Liver (tissue), 9 donors: ENCODE results near the gene MRPS12. TPM values are rescaled to one million over a fixed set of nuclear protein-coding genes. Genes with fewer than 3 reads are reported as not detected.
A peak's percentile ranks its signal among the peaks of the same experiment; 100 is the strongest.

Source experiments
- DNase-seq: peaks from one replicate; pipeline ENCODE4 v3.0.0-alpha.2; 2017; ENCODE audit warnings: low spot score
- H3K27ac ChIP-seq, 2 donors: one replicate each; pipeline ENCODE4 v1.7.0; 2013; ENCODE audit warnings: inconsistent platforms in 2 of 2, low read length in 2 of 2, control low read depth in 1 of 2, low read depth in 1 of 2, mild to moderate bottlenecking in 1 of 2
- H3K27me3 ChIP-seq, 4 donors: one replicate each; pipeline versions ENCODE4 v1.6.1 to v1.7.0; 2013; ENCODE audit warnings: low read length in 3 of 4, inconsistent platforms in 1 of 4, mild to moderate bottlenecking in 1 of 4, moderate library complexity in 1 of 4; ENCODE audit not compliant: control insufficient read depth in 4 of 4, insufficient read depth in 4 of 4
- H3K36me3 ChIP-seq, 4 donors: one replicate each; pipeline versions ENCODE4 v1.6.1 to v1.7.0; 2013; ENCODE audit warnings: low read length in 3 of 4, mild to moderate bottlenecking in 3 of 4, low read depth in 1 of 4, moderate library complexity in 1 of 4; ENCODE audit not compliant: control insufficient read depth in 4 of 4, insufficient read depth in 3 of 4
- H3K4me1 ChIP-seq, 4 donors: one replicate each; pipeline versions ENCODE4 v1.6.1 to v1.7.0; 2013; ENCODE audit warnings: low read length in 3 of 4, mild to moderate bottlenecking in 3 of 4, moderate library complexity in 1 of 4; ENCODE audit not compliant: control insufficient read depth in 4 of 4, insufficient read depth in 4 of 4
- H3K4me3 ChIP-seq, 3 donors: one replicate each; pipeline versions ENCODE4 v1.6.1 to v1.7.0; 2013; ENCODE audit warnings: low read length in 3 of 3, control low read depth in 1 of 3, low read depth in 1 of 3, mild to moderate bottlenecking in 1 of 3
- H3K9ac ChIP-seq, 2 donors: one replicate each; pipeline ENCODE4 v1.7.0; 2013; ENCODE audit warnings: low read length in 2 of 2, mild to moderate bottlenecking in 2 of 2, moderate library complexity in 2 of 2, control low read depth in 1 of 2, low read depth in 1 of 2
- H3K9me3 ChIP-seq, 4 donors: one replicate each; pipeline versions ENCODE4 v1.6.1 to v1.7.0; 2013; ENCODE audit warnings: low read length in 3 of 4; ENCODE audit not compliant: control insufficient read depth in 4 of 4
- ATF3 ChIP-seq: IDR thresholded peaks from 2 replicates; pipeline ENCODE4 v1.6.1; 2016; ENCODE audit warnings: antibody characterized with exemption
- CTCF ChIP-seq: fragments of 150-350 bp; IDR thresholded peaks from 2 replicates; pipeline ENCODE4 v1.5.1; 2017; ENCODE audit warnings: improper control_type of control experiment, low read depth, low read length; ENCODE audit not compliant: missing input control
- EGR1 ChIP-seq, 2 donors: IDR thresholded peaks; 2 replicates each; pipeline ENCODE4 v1.6.1; 2016 to 2018; ENCODE audit warnings: antibody characterized with exemption in 2 of 2, low read depth in 2 of 2
- FOXA1 ChIP-seq: IDR thresholded peaks from 2 replicates; pipeline ENCODE4 v1.6.1; 2016; ENCODE audit warnings: antibody characterized with exemption
- FOXA2 ChIP-seq: IDR thresholded peaks from 2 replicates; pipeline ENCODE4 v1.6.1; 2016; ENCODE audit warnings: antibody characterized with exemption
- GABPA ChIP-seq, 2 donors: IDR thresholded peaks in 1 of 2; conservative IDR thresholded peaks in 1 of 2; 2 replicates each; pipeline ENCODE4 v1.6.1; 2016; ENCODE audit warnings: antibody characterized with exemption in 2 of 2, mild to moderate bottlenecking in 1 of 2, moderate library complexity in 1 of 2
- HNF4A ChIP-seq, 2 donors: conservative IDR thresholded peaks; 2 replicates each; pipeline ENCODE4 v1.6.1; 2016; ENCODE audit warnings: antibody characterized with exemption in 2 of 2, mild to moderate bottlenecking in 2 of 2
- HNF4G ChIP-seq: IDR thresholded peaks from 2 replicates; pipeline ENCODE4 v1.6.1; 2016; ENCODE audit warnings: antibody characterized with exemption
- JUND ChIP-seq, 2 donors: IDR thresholded peaks; 2 replicates each; pipeline ENCODE4 v1.6.1; 2016; ENCODE audit warnings: antibody characterized with exemption in 2 of 2
- MAX ChIP-seq: IDR thresholded peaks from 2 replicates; pipeline ENCODE4 v1.6.1; 2016; ENCODE audit warnings: antibody characterized with exemption
- NR2F2 ChIP-seq: IDR thresholded peaks from 2 replicates; pipeline ENCODE4 v1.6.1; 2016; ENCODE audit warnings: antibody characterized with exemption
- RAD21 ChIP-seq, 2 donors: IDR thresholded peaks; 2 replicates each; pipeline ENCODE4 v1.6.1; 2016; ENCODE audit warnings: antibody characterized with exemption in 2 of 2, mild to moderate bottlenecking in 2 of 2
- REST ChIP-seq: IDR thresholded peaks from 2 replicates; pipeline ENCODE4 v1.6.1; 2016; ENCODE audit warnings: antibody characterized with exemption, mild to moderate bottlenecking
- RXRA ChIP-seq, 2 donors: IDR thresholded peaks; 2 replicates each; pipeline ENCODE4 v1.6.1; 2017 to 2018; ENCODE audit warnings: antibody characterized with exemption in 2 of 2, mild to moderate bottlenecking in 1 of 2
- SP1 ChIP-seq: IDR thresholded peaks from 2 replicates; pipeline ENCODE4 v1.6.1; 2018; ENCODE audit warnings: antibody characterized with exemption, mild to moderate bottlenecking
- TAF1 ChIP-seq: conservative IDR thresholded peaks from 2 replicates; pipeline ENCODE4 v1.6.1; 2016; ENCODE audit warnings: antibody characterized with exemption, mild to moderate bottlenecking
- YY1 ChIP-seq: IDR thresholded peaks from 2 replicates; pipeline ENCODE4 v1.6.1; 2016; ENCODE audit warnings: antibody characterized with exemption, mild to moderate bottlenecking
- ZBTB33 ChIP-seq: IDR thresholded peaks from 2 replicates; pipeline ENCODE4 v1.6.1; 2016; ENCODE audit warnings: antibody characterized with exemption
- WGBS: extraction: QIAGEN DNeasy Blood & Tissue Kit; methylation state at CpG from one replicate; pipeline ENCODE4 v1.1.7; 2013; 5-methylcytosine and 5-hydroxymethylcytosine counted together
- polyA plus RNA-seq, 2 donors: library from polyadenylated mRNA; stranded (reverse) in 1 of 2; unstranded in 1 of 2; fragments of 200-250 nt in 1 of 2; fragments of >200 nt in 1 of 2; fragmentation: Nextera tagmentation in 1 of 2; extraction: Ambion mirVana in 1 of 2; gene quantifications; one replicate each; pipeline versions ENCODE4 v1.2.1 to v1.2.3, GENCODE V29; 2013 to 2015
- total RNA-seq, 2 donors: library from RNA; depleted of rRNA; stranded (reverse); fragments of >200 nt; gene quantifications; one replicate each; pipeline ENCODE4 v1.2.3, GENCODE V29; 2014
- donor health status: healthy.
- donor health status: healthy.
- donor health status: healthy.
- donor health status: healthy.
- donor health status: healthy.

Gene MRPS12
- total and polyA plus RNA-seq, 4 donors, result 19.0 to 62.0 (median 39.9) TPM

GRCh38 chr19:38932425-38933179, 1.9 kb downstream of the MRPS12 start:
- Histone ChIP-seq H3K27ac (no peak overlapping the region), H3K36me3 (peaks cover 0 to 6% (median 2%) of the 10 kb centered on the region in 4 donors), H3K9ac (no peak overlapping the region), H3K27me3 (no peaks in the 10 kb centered on the region), H3K4me3 (no peak overlapping the region), H3K4me1 (peaks cover 7 to 38% (median 30%) of the 10 kb centered on the region in 4 donors), H3K9me3 (no peaks in the 10 kb centered on the region)
- 93% methylated on average over 29 of the region's 29 CpGs for whole genome bisulfite sequencing
- peak; percentile 38 to 61 for TF ChIP-seq RAD21 (IDR thresholded peaks at IDR 0.05)
- no peak for TF ChIP-seq YY1
- peak; percentile 16 for TF ChIP-seq CTCF
- no peak for TF ChIP-seq TAF1
- no peak for TF ChIP-seq HNF4A (conservative IDR thresholded peaks at IDR 0.05)
- no peak for DNase-seq

GRCh38 chr19:38933544-38933943, 2.8 kb downstream of the MRPS12 start:
- Histone ChIP-seq H3K9me3 (no peaks in the 10 kb centered on the region), H3K27me3 (no peaks in the 10 kb centered on the region), H3K27ac (no peak overlapping the region), H3K4me3 (no peak overlapping the region), H3K4me1 (peaks cover 7 to 38% (median 30%) of the 10 kb centered on the region in 4 donors), H3K9ac (no peak overlapping the region), H3K36me3 (peaks cover 0 to 6% (median 2%) of the 10 kb centered on the region in 4 donors)
- no peak for DNase-seq
- 93% methylated on average over 4 of the region's 4 CpGs for WGBS
- TF ChIP-seq YY1, result no peak
- TF ChIP-seq HNF4G, result no peak
- no peak for TF ChIP-seq TAF1
- TF ChIP-seq ATF3, result no peak
- no peak for TF ChIP-seq HNF4A (conservative IDR thresholded peaks at IDR 0.05)
- TF ChIP-seq GABPA (IDR thresholded peaks at IDR 0.05 in 1 of 2, conservative IDR thresholded peaks at IDR 0.05 in 1 of 2), result no peak
- TF ChIP-seq JUND (IDR thresholded peaks at IDR 0.05), result no peak
- no peak for TF ChIP-seq ZBTB33
- no peak for TF ChIP-seq SP1
- TF ChIP-seq FOXA2, result no peak
- no peak for TF ChIP-seq NR2F2
- no peak for TF ChIP-seq EGR1 (IDR thresholded peaks at IDR 0.05; ENCODE audit: low read depth in 2 of 2)
- no peak for TF ChIP-seq REST
- no peak for TF ChIP-seq FOXA1
- no peak for TF ChIP-seq RXRA (IDR thresholded peaks at IDR 0.05)
- no peak for TF ChIP-seq RAD21 (IDR thresholded peaks at IDR 0.05)
- TF ChIP-seq MAX, result no peak
- TF ChIP-seq CTCF, result no peak
